ENCODE data around the gene ARL8A. TPM values are rescaled to one million over a fixed set of nuclear protein-coding genes. Genes with fewer than 3 reads are reported as not detected.

ARL8A gene
- total and polyA plus RNA-seq, 2 of the 4 experiments (the other 2 are of a cell fraction), result 18.1 to 30.7 TPM

- Histone ChIP-seq H3K27me3 (ENCODE audit: control insufficient read depth, insufficient read depth, low read length) (peaks cover 35% of the 10 kb centered on the region), H2AK9ac (replicated peaks; ENCODE audit: low read depth, low read length, poor library complexity) (no peak overlapping the region), H3K4me3 (ENCODE audit: insufficient read depth, low read depth, low read length) (no peak overlapping the region), H3K9ac (ENCODE audit: low read depth, low read length) (no peak overlapping the region), H2AK5ac (ENCODE audit: low read depth, low read length) (no peak overlapping the region), H4K5ac (ENCODE audit: low read depth, low read length) (no peak overlapping the region), H3K27ac (ENCODE audit: insufficient read depth, low read length) (no peak overlapping the region), H3K4me2 (ENCODE audit: low read depth, low read length) (no peak overlapping the region), H3K56ac (ENCODE audit: extremely low read depth, insufficient read depth, low read length) (no peak overlapping the region), H4K20me1 (ENCODE audit: insufficient read depth, low read length) (no peaks in the 10 kb centered on the region), H2BK20ac (ENCODE audit: low read depth, low read length) (no peak overlapping the region), H3K4ac (ENCODE audit: low read depth, low read length) (no peak overlapping the region), H3K4me1 (ENCODE audit: control insufficient read depth, insufficient read depth, low read length) (no peaks in the 10 kb centered on the region), H2AFZ (replicated peaks; ENCODE audit: low read length, poor library complexity) (no peak overlapping the region), H3K23ac (ENCODE audit: low read depth, low read length) (no peak overlapping the region), H4K8ac (ENCODE audit: low read depth in 2 of 2, low read length in 2 of 2) (no peak overlapping the region), H2BK15ac (ENCODE audit: low read depth, low read length) (no peak overlapping the region), H3K79me1 (ENCODE audit: low read depth in 1 of 2, low read length in 2 of 2) (no peaks in the 10 kb centered on the region), H3K9me3 (ENCODE audit: control insufficient read depth, insufficient read depth, low read length) (no peaks in the 10 kb centered on the region), H2BK5ac (ENCODE audit: low read depth, low read length, poor library complexity, severe bottlenecking) (no peak overlapping the region), H3K36me3 (ENCODE audit: control insufficient read depth, insufficient read depth, low read length) (no peaks in the 10 kb centered on the region), H3K9me1 (ENCODE audit: insufficient read depth, low read length) (no peaks in the 10 kb centered on the region), H3K14ac (replicated peaks; ENCODE audit: low read depth, low read length) (no peak overlapping the region), H2BK120ac (ENCODE audit: low read depth, low read length) (no peak overlapping the region), H3K18ac (ENCODE audit: low read depth, low read length) (no peak overlapping the region), H4K91ac (ENCODE audit: insufficient read depth, low read depth, low read length) (no peak overlapping the region)
- ChIA-PET CTCF (interaction anchor here (0.6 to 1.0 kb wide), 2 partner anchors 8 to 466 kb away, joined by 3 to 5 read pairs; no protein-coding TSS in a partner anchor), POLR2A (ENCODE audit: unreplicated experiment) (no interaction called here)
- dilution Hi-C loops (cut with HindIII; ENCODE audit: low sequenced_read_pairs, unreplicated experiment) (no loop called here), intact Hi-C loops (cut with micrococcal nuclease) (loop anchor here (10.0 kb wide), 1 partner anchor 888 kb away; no protein-coding TSS in a partner anchor), in situ Hi-C loops (cut with MboI; ENCODE audit: low sequenced_read_pairs) (no loop called here)
- ATAC-seq (ENCODE audit: low read depth) (no peak), DNase-seq (no peak)
- WGBS, 2 experiments (ENCODE audit: extremely low coverage in 2 of 2, insufficient read length in 1 of 2), result 40% methylated on average over 1 of the region's 15 CpGs; no CpG with 5 or more reads in 1 of the 2 experiments
- BruUV-seq (replicated peaks), result no TSS peak
- TF ChIP-seq MAFK (IDR thresholded peaks at IDR 0.05; ENCODE audit: low read depth, low read length) (no peak), BHLHE40 (IDR thresholded peaks at IDR 0.05; ENCODE audit: low read depth, low read length) (no peak), FOS (IDR thresholded peaks at IDR 0.05; ENCODE audit: low read depth, low read length) (no peak), RCOR1 (IDR thresholded peaks at IDR 0.05; ENCODE audit: insufficient replicate concordance, low read length) (no peak), RFX5 (IDR thresholded peaks at IDR 0.05; ENCODE audit: low read depth, low read length) (no peak), POLR2A (IDR thresholded peaks at IDR 0.05; ENCODE audit: low read depth, low read length) (no peak), MAZ (IDR thresholded peaks at IDR 0.05; ENCODE audit: borderline replicate concordance, low read depth, low read length) (no peak), CEBPB (IDR thresholded peaks at IDR 0.05; ENCODE audit: low read depth, low read length) (no peak), NFE2L2 (IDR thresholded peaks at IDR 0.05; ENCODE audit: low read depth, low read length) (no peak), RAD21 (IDR thresholded peaks at IDR 0.05; ENCODE audit: low read length) (no peak), SMC3 (IDR thresholded peaks at IDR 0.05; ENCODE audit: low read depth, low read length) (no peak), ELK1 (IDR thresholded peaks at IDR 0.05; ENCODE audit: borderline replicate concordance, low read depth, low read length) (no peak)
- TF ChIP-seq, protein P1, sequence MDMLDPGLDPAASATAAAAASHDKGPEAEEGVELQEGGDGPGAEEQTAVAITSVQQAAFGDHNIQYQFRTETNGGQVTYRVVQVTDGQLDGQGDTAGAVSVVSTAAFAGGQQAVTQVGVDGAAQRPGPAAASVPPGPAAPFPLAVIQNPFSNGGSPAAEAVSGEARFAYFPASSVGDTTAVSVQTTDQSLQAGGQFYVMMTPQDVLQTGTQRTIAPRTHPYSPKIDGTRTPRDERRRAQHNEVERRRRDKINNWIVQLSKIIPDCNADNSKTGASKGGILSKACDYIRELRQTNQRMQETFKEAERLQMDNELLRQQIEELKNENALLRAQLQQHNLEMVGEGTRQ (IDR thresholded peaks at IDR 0.05; ENCODE audit: low read depth, low read length), result no peak
- TF ChIP-seq, protein P2, sequence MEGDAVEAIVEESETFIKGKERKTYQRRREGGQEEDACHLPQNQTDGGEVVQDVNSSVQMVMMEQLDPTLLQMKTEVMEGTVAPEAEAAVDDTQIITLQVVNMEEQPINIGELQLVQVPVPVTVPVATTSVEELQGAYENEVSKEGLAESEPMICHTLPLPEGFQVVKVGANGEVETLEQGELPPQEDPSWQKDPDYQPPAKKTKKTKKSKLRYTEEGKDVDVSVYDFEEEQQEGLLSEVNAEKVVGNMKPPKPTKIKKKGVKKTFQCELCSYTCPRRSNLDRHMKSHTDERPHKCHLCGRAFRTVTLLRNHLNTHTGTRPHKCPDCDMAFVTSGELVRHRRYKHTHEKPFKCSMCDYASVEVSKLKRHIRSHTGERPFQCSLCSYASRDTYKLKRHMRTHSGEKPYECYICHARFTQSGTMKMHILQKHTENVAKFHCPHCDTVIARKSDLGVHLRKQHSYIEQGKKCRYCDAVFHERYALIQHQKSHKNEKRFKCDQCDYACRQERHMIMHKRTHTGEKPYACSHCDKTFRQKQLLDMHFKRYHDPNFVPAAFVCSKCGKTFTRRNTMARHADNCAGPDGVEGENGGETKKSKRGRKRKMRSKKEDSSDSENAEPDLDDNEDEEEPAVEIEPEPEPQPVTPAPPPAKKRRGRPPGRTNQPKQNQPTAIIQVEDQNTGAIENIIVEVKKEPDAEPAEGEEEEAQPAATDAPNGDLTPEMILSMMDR (conservative IDR thresholded peaks at IDR 0.05; ENCODE audit: low read depth, low read length), result no peak
Observed at GRCh38 chr1:202162418-202163280, 18.1 kb upstream of the ARL8A start.

All from IMR-90 (cell line).